ENCODE results near the gene GOLGA6L7.
"Not testable (repeated sequence)": the region's sequence is repeated elsewhere in the genome, so short reads cannot be mapped to it uniquely, and the experiment has no call there.

Gene GOLGA6L7

GRCh38 chr15:28810444-28810843 lies 38.0 kb downstream of the GOLGA6L7 start:
- not testable (repeated sequence) for H3K9ac ChIP-seq (ENCODE audit: low read length); H3K27ac ChIP-seq (ENCODE audit: low read depth, low read length); H3K9me3 ChIP-seq (ENCODE audit: control insufficient read depth, insufficient read depth, low read depth, low read length); H3K36me3 ChIP-seq (ENCODE audit: control insufficient read depth, insufficient read depth, low read length); H3K4me3 ChIP-seq (ENCODE audit: low read depth, low read length); H3K27me3 ChIP-seq (ENCODE audit: control insufficient read depth, insufficient read depth, low read length); H3K4me1 ChIP-seq (ENCODE audit: control insufficient read depth, insufficient read depth, low read length)

DNA sequence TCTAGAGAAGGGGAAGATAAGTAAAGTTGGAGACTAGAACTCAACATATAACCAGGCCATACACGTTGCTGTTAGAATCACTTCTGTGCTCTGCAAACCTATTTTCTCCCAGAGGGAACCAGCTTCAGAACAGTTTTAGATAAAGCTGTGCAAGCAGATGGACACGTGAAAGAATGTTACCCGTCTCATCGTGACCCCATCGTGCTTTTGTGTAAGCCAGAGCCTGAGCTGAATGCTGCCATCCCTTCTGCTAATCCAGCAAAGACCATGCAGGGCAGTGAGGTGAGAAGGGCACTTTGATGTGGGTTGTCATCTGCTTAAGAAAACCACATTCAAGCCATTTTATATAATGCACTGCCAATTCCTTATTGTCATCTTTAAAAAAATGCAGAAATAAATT lies 40.3 kb downstream of the GOLGA6L7 start:
- not testable (repeated sequence) for H3K4me3 ChIP-seq (ENCODE audit: low read depth, low read length); H3K27me3 ChIP-seq (ENCODE audit: control insufficient read depth, insufficient read depth, low read length); H3K36me3 ChIP-seq (ENCODE audit: control insufficient read depth, insufficient read depth, low read length); H3K9me3 ChIP-seq (ENCODE audit: control insufficient read depth, insufficient read depth, low read depth, low read length); H3K27ac ChIP-seq (ENCODE audit: low read depth, low read length); H3K9ac ChIP-seq (ENCODE audit: low read length); H3K4me1 ChIP-seq (ENCODE audit: control insufficient read depth, insufficient read depth, low read length)

GRCh38 chr15:28800366-28800765 lies 48.1 kb downstream of the GOLGA6L7 start:
- not testable (repeated sequence) for H3K36me3 ChIP-seq (ENCODE audit: control insufficient read depth, insufficient read depth, low read length); H3K27me3 ChIP-seq (ENCODE audit: control insufficient read depth, insufficient read depth, low read length); H3K9ac ChIP-seq (ENCODE audit: low read length); H3K9me3 ChIP-seq (ENCODE audit: control insufficient read depth, insufficient read depth, low read depth, low read length); H3K4me3 ChIP-seq (ENCODE audit: low read depth, low read length); H3K4me1 ChIP-seq (ENCODE audit: control insufficient read depth, insufficient read depth, low read length); H3K27ac ChIP-seq (ENCODE audit: low read depth, low read length)

DNA sequence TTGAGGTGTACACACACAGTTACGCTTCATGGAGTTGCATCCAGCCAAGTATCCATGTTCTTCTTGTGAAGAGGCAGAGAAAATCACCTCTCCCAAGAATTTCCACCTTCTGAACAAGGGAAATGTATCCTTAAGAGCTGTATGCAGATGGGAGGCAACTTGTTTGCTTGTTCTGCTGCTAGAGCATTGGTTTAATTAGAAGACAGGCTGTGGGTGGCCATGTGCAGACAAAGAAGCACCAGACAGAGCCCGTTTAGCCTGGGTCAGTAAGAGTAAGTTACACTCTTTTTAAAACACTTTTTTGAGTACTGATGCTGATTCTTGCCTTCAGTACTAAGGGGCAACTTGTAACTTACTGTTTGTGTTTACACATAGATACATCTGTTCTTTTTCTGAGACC lies 50.2 kb downstream of the GOLGA6L7 start:
- not testable (repeated sequence) for H3K4me1 ChIP-seq (ENCODE audit: control insufficient read depth, insufficient read depth, low read length); H3K9ac ChIP-seq (ENCODE audit: low read length); H3K27me3 ChIP-seq (ENCODE audit: control insufficient read depth, insufficient read depth, low read length); H3K36me3 ChIP-seq (ENCODE audit: control insufficient read depth, insufficient read depth, low read length); H3K9me3 ChIP-seq (ENCODE audit: control insufficient read depth, insufficient read depth, low read depth, low read length); H3K4me3 ChIP-seq (ENCODE audit: low read depth, low read length); H3K27ac ChIP-seq (ENCODE audit: low read depth, low read length)

- H3K9ac ChIP-seq (ENCODE audit: low read length); H3K9me3 ChIP-seq (ENCODE audit: control insufficient read depth, insufficient read depth, low read depth, low read length); H3K4me3 ChIP-seq (ENCODE audit: low read depth, low read length); H3K27me3 ChIP-seq (ENCODE audit: control insufficient read depth, insufficient read depth, low read length); H3K4me1 ChIP-seq (ENCODE audit: control insufficient read depth, insufficient read depth, low read length); H3K36me3 ChIP-seq (ENCODE audit: control insufficient read depth, insufficient read depth, low read length); H3K27ac ChIP-seq (ENCODE audit: low read depth, low read length): not testable (repeated sequence)
These were observed 54.2 kb downstream of the GOLGA6L7 start for GRCh38 chr15:28794231-28794630.
